ENCODE results near the gene ZNF667.

ZNF667 gene

GRCh38 chr19:56477429-56478338 lies 539 bp upstream of the ZNF667 start:
- no peak for TF ChIP-seq CTCF (IDR thresholded peaks at IDR 0.05; ENCODE audit: low read length, missing control alignments)
- H3K4me3 ChIP-seq (replicated peaks; ENCODE audit: low read depth, low read length): peak overlapping the region; percentile 90

DNA sequence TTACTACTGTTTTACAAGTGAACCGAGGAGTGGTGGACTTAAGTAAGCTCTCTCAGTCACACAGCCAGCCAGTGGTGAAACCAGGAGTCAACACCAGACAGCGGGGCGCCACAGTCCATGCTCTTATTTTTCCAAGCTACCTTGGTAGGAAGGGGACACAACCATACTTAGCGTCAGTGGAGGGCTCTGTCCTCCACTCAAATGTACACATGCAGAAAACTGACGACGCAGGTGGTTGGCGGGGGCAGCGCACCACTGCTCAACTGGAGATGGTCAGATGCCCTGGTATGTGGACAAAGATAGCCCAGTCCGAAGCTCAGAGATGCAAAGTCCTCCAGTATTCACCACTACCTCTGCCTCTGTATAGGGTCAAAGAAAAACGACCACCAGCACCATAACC lies 1.1 kb downstream of the ZNF667 start:
- H3K4me3 ChIP-seq (replicated peaks; ENCODE audit: low read depth, low read length): no peak overlapping the region
- TF ChIP-seq CTCF (IDR thresholded peaks at IDR 0.05; ENCODE audit: low read length, missing control alignments): no peak
- DNase-seq (ENCODE audit: low read depth): no peak

More at GRCh38 chr19:56477429-56478338, 539 bp upstream of the ZNF667 start:
- DNase-seq (ENCODE audit: low read depth): peak; percentile 94

DNA sequence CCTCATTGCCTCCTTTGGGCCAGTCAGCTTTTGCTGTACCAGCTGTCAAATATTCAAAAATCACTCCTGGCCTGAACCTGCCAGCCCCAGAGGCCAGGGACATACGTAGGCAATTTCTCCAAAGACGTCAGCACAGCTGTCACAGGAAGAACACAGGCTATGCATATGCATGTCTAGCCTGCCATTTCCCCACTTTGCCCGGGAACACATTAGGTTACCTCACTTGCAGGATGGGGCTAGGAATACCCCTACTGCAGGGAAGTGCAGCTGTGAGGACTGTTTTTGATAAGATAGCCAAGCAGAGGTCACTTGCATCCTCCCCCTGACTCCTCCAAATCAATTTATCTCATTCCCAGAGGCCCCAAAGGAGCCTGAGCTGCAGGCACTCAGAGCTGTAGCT lies 2.8 kb downstream of the ZNF667 start:
- TF ChIP-seq CTCF (IDR thresholded peaks at IDR 0.05; ENCODE audit: low read length, missing control alignments): no peak
- DNase-seq (ENCODE audit: low read depth): peak; percentile 6
- H3K4me3 ChIP-seq (replicated peaks; ENCODE audit: low read depth, low read length): no peak overlapping the region

GRCh38 chr19:56441206-56441792 lies 35.8 kb downstream of the ZNF667 start:
- TF ChIP-seq CTCF (IDR thresholded peaks at IDR 0.05; ENCODE audit: low read length, missing control alignments): no peak
- no peak overlapping the region for H3K4me3 ChIP-seq (replicated peaks; ENCODE audit: low read depth, low read length)
- DNase-seq (ENCODE audit: low read depth): no peak

DNA sequence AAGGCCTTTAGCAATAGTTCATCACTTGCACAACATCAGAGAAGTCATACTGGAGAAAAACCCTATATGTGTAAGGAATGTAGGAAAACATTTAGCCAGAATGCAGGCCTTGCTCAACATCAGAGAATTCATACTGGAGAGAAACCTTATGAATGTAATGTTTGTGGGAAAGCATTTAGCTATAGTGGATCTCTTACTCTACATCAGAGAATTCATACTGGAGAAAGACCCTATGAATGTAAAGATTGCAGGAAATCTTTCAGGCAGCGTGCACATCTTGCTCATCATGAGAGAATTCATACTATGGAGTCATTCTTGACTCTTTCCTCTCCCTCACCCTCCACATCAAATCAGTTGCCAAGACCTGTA lies 53.2 kb downstream of the ZNF667 start:
- H3K4me3 ChIP-seq (replicated peaks; ENCODE audit: low read depth, low read length): no peak overlapping the region
- no peak for DNase-seq (ENCODE audit: low read depth)
- no peak for TF ChIP-seq CTCF (IDR thresholded peaks at IDR 0.05; ENCODE audit: low read length, missing control alignments)

GRCh38 chr19:56423276-56423984 lies 53.7 kb downstream of the ZNF667 start:
- DNase-seq (ENCODE audit: low read depth): peak; percentile 11
- no peak overlapping the region for H3K4me3 ChIP-seq (replicated peaks; ENCODE audit: low read depth, low read length)
- no peak for TF ChIP-seq CTCF (IDR thresholded peaks at IDR 0.05; ENCODE audit: low read length, missing control alignments)

All from fibroblast of pulmonary artery (primary cell).